ENCODE measurements around the gene RSPH6A. TPM values are rescaled to one million over a fixed set of nuclear protein-coding genes. Genes with fewer than 3 reads are reported as not detected.
A peak's percentile ranks its signal among the peaks of the same experiment; 100 is the strongest.

The RSPH6A gene
- total and polyA plus RNA-seq, 2 of the 13 experiments (the other 11 are each of a cell fraction or from before 2014, with no cell fraction given), result 0.07 TPM; not detected in 1

- TF ChIP-seq SRSF4 (IDR thresholded peaks at IDR 0.05; ENCODE audit: low read depth, low read length, poor library complexity, severe bottlenecking) (no peak), SIN3A (IDR thresholded peaks at IDR 0.05; ENCODE audit: borderline replicate concordance, low read depth, low read length) (no peak), GPN1 (CRISPR knock-in tag; IDR thresholded peaks at IDR 0.05; ENCODE audit: borderline replicate concordance) (no peak), YEATS4 (CRISPR knock-in tag; IDR thresholded peaks at IDR 0.05; ENCODE audit: borderline replicate concordance) (peak; percentile 78), ZNF10 (CRISPR knock-in tag; IDR thresholded peaks at IDR 0.05; ENCODE audit: borderline replicate concordance, low read depth) (no peak), SRY (CRISPR knock-in tag; IDR thresholded peaks at IDR 0.05) (no peak), RERE (CRISPR knock-in tag; IDR thresholded peaks at IDR 0.05; ENCODE audit: low read depth) (no peak), ZKSCAN5 (CRISPR knock-in tag; IDR thresholded peaks at IDR 0.05) (no peak), GZF1 (CRISPR knock-in tag; IDR thresholded peaks at IDR 0.05) (0 out of 2 replicates have a peak, but pooled peaks have one; percentile 8), JUND (CRISPR knock-in tag; IDR thresholded peaks at IDR 0.05) (no peak), SKI (IDR thresholded peaks at IDR 0.05; ENCODE audit: partially characterized antibody) (no peak), SP2 (CRISPR knock-in tag; IDR thresholded peaks at IDR 0.05) (peak; percentile 77), HNRNPK (IDR thresholded peaks at IDR 0.05; ENCODE audit: low read depth, low read length, poor library complexity, severe bottlenecking) (peak; percentile 58), FLYWCH1 (CRISPR knock-in tag; IDR thresholded peaks at IDR 0.05) (no peak), CCAR2 (optimal IDR thresholded peaks at IDR 0.05; ENCODE audit: low read depth, low read length) (no peak)
- TF ChIP-seq, protein P1, sequence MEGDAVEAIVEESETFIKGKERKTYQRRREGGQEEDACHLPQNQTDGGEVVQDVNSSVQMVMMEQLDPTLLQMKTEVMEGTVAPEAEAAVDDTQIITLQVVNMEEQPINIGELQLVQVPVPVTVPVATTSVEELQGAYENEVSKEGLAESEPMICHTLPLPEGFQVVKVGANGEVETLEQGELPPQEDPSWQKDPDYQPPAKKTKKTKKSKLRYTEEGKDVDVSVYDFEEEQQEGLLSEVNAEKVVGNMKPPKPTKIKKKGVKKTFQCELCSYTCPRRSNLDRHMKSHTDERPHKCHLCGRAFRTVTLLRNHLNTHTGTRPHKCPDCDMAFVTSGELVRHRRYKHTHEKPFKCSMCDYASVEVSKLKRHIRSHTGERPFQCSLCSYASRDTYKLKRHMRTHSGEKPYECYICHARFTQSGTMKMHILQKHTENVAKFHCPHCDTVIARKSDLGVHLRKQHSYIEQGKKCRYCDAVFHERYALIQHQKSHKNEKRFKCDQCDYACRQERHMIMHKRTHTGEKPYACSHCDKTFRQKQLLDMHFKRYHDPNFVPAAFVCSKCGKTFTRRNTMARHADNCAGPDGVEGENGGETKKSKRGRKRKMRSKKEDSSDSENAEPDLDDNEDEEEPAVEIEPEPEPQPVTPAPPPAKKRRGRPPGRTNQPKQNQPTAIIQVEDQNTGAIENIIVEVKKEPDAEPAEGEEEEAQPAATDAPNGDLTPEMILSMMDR (CRISPR knock-in tag; IDR thresholded peaks at IDR 0.05), result peak; percentile 30; the same call in 1 of the 2 replicates
- TF ChIP-seq, protein P2, sequence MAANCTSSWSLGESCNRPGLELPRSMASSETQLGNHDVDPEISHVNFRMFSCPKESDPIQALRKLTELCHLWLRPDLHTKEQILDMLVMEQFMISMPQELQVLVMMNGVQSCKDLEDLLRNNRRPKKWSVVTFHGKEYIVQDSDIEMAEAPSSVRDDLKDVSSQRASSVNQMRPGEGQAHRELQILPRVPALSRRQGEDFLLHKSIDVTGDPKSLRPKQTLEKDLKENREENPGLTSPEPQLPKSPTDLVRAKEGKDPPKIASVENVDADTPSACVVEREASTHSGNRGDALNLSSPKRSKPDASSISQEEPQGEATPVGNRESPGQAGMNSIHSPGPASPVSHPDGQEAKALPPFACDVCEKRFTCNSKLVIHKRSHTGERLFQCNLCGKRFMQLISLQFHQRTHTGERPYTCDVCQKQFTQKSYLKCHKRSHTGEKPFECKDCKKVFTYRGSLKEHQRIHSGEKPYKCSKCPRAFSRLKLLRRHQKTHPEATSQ (CRISPR knock-in tag; IDR thresholded peaks at IDR 0.05; ENCODE audit: borderline replicate concordance), result no peak
- TF ChIP-seq, protein P3, sequence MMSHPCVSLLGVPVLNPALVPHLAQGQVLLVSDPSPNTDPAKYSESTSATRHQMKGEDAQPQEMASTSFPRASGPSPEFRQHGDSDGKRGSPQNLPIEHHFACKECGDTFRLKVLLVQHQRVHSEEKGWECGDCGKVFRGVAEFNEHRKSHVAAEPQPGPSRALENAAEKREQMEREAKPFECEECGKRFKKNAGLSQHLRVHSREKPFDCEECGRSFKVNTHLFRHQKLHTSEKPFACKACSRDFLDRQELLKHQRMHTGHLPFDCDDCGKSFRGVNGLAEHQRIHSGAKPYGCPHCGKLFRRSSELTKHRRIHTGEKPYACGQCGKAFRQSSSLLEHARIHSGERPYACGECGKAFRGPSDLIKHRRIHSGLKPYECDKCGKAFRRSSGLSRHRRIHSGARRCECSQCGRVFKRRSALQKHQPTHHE (CRISPR knock-in tag; IDR thresholded peaks at IDR 0.05; ENCODE audit: borderline replicate concordance), result no peak
- TF ChIP-seq, protein P4, sequence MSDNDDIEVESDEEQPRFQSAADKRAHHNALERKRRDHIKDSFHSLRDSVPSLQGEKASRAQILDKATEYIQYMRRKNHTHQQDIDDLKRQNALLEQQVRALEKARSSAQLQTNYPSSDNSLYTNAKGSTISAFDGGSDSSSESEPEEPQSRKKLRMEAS (IDR thresholded peaks at IDR 0.05), result peak; percentile 86
Measured at GRCh38 chr19:45862564-45863334, 47.6 kb upstream of the RSPH6A start, which contains the start of gene SYMPK (continued).

All from HepG2 (cell line).